Measurements from ENCODE around the gene PRKAR2B.

GRCh38 chr7:107070710-107071109, 26.2 kb downstream of the PRKAR2B start:
- TF ChIP-seq CTCF (IDR thresholded peaks at IDR 0.05; ENCODE audit: poor library complexity) (no peak), EZH2 (IDR thresholded peaks at IDR 0.05; ENCODE audit: borderline replicate concordance) (no peak), EZH2phosphoT487 (IDR thresholded peaks at IDR 0.05; ENCODE audit: low read depth, severe bottlenecking, unreplicated experiment) (no peak)

Data from hepatocyte (in vitro differentiated cells).